Stimulated activated CD4-positive, alpha-beta T cell treated with anti-CD3 and anti-CD28 coated beads, Interleukin-1b, Interleukin-23, amount 100 ng/mL, for 1 hour (primary cell): ENCODE results near the gene TSEN54.

Experiments used
- DNase-seq, 2 donors: peaks; one replicate each; pipeline ENCODE4 v3.0.0-alpha.2; 2020; ENCODE audit warnings: low read depth in 2 of 2

The TSEN54 gene

GRCh38 chr17:75488693-75489510 is 27.4 kb upstream of the TSEN54 start:
- DNase-seq, result no peak

DNA sequence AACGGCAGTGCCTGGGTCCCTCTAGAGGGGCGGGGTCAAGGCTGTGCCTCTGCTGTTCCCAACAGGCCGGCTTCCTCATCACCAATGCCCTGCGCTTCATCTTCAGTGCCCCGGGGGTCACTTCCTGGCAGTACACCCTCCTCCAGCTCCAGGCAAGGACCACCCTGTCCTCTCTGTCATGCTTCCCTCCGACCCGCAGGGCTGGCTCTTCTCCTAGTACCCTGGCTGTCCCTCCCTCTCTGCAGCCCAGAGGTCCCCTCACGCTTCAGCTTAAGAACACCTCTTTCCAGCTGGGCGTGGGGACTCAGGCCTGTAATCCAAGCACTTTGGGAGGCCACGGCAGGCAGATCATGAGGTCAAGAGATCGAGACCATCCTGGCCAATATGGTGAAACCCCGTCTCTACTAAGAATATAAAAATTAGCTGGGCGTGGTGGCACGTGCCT is 26.8 kb upstream of the TSEN54 start:
- no peak for DNase-seq

GRCh38 chr17:75490173-75490743 is 26.1 kb upstream of the TSEN54 start:
- no peak for DNase-seq

DNA sequence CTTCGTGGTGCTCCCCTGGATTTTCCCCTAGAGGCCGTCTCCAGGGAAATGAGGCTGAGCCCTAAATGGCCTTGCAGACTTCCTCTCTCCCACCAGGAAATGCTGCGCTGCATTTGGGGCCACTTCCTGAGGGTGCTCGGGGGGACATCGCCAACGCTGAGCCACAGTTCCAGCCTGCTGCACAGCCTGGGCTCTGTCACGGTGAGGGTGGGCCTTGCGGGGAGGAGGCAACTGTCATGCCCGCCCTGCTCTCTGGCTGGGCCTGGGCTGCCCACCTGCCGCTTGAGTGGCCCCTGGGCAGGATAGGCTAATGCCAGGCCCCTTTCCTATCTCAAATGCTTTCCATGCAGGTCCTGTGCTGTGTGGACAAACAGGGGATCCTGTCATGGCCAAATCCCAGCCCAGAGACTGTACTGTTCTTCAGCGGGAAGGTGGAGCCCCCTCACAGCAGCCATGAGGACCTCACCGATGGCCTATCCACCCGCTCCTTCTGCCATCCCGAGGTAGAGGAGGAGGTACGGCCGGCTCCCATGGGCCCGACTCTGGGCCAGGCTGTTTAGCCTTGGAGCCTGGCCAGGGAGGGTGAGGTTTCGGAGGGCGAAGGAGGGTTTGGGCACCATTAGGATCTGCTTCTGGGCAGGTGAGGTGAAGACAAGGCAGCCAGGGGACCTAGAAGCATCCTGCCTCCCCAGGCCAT is 25.2 kb upstream of the TSEN54 start:
- no peak for DNase-seq

DNA sequence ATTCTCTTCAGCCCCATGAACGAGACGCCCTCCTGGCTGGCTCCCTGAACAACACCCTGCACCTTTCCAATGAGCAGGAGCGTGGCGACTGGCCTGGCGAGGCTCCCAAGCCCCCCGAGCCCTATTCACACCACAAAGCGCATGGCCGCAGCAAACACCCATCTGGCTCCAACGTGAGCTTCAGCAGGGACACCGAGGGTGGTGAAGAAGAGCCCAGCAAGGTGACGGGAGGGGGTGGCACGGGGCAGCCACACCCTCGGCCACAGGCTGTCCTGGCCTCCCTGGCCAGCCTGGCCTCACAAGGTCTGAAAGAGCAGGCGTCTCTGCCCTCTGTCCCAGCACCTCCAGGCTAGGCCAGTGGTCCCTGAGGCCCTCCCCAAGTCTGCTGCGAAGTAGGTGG is 24.6 kb upstream of the TSEN54 start:
- no peak for DNase-seq

DNA sequence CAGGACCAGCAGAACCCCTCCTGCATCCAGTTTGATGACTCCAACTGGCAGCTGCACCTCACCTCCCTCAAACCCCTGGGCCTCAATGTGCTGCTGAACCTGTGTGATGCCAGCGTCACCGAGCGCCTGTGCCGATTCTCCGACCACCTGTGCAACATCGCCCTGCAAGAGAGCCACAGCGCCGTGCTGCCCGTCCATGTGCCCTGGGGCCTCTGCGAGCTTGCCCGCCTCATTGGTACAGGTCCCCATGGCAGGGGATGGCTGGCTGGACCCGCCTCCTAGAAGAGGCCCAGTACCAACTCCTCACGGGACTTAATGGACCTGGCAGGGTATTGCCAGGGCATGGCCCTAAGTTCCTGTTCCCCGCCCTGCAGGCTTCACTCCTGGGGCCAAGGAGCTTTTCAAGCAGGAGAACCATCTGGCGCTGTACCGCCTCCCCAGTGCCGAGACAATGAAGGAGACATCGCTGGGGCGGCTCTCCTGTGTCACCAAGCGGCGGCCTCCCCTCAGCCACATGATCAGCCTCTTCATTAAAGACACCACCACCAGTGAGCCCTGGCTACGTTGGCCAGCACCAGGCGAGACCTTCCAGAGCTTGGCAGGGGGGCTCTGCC is 23.7 kb upstream of the TSEN54 start:
- no peak for DNase-seq

DNA sequence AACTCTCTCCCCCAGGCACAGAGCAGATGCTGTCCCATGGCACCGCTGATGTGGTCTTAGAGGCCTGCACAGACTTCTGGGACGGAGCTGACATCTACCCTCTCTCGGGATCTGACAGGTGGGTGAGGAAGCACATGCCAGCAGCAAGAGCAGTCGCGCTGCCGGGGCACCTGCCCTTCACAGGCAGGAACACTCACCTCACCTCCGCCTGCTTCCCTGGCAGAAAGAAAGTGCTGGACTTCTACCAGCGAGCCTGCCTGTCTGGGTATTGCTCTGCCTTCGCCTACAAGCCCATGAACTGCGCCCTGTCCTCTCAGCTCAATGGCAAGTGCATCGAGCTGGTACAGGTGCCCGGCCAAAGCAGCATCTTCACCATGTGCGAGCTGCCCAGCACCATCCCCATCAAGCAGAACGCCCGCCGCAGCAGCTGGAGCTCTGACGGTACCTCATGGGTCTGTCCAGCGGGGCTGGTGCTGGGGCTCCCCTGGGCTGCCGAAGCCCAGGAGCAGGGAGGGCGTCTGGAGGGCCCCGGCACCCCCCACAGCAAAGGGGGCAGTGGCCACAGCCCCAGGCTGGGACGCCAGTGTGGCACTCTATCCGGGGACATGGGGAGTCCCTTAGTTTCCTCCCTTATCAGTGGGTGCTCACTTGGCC is 22.7 kb upstream of the TSEN54 start:
- DNase-seq, result no peak

- no peak for DNase-seq
Observed at GRCh38 chr17:75494326-75494877, 21.9 kb upstream of the TSEN54 start.

GRCh38 chr17:75496005-75496404 is 20.3 kb upstream of the TSEN54 start:
- no peak for DNase-seq

- no peak for DNase-seq
Observed at GRCh38 chr17:75498039-75498725, 18.1 kb upstream of the TSEN54 start.

DNA sequence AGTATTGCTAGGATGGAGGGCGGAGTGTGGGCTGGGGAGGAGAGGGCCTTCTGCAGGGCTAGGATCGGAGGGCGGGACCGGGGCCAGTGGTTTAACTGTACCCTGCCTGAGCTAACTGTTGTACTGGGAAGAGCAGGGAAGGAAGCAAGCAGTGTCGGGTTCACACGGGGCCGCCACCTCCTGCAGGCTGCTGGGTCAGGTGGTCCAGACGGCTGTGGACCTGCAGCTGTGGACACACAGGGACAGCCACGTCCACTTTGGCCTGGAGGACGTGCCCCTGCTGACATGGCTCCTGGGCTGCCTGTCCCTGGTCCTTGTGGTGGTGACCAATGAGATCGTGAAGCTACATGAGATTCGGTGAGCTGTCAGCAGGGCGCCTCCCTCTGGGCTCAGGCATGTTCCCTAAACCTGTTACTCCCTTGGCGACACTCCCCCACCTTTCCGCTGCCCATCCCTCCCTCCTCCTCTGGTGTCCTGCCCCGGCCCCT is 17.6 kb upstream of the TSEN54 start:
- no peak for DNase-seq

GRCh38 chr17:75499313-75500022 is 16.9 kb upstream of the TSEN54 start:
- no peak for DNase-seq

DNA sequence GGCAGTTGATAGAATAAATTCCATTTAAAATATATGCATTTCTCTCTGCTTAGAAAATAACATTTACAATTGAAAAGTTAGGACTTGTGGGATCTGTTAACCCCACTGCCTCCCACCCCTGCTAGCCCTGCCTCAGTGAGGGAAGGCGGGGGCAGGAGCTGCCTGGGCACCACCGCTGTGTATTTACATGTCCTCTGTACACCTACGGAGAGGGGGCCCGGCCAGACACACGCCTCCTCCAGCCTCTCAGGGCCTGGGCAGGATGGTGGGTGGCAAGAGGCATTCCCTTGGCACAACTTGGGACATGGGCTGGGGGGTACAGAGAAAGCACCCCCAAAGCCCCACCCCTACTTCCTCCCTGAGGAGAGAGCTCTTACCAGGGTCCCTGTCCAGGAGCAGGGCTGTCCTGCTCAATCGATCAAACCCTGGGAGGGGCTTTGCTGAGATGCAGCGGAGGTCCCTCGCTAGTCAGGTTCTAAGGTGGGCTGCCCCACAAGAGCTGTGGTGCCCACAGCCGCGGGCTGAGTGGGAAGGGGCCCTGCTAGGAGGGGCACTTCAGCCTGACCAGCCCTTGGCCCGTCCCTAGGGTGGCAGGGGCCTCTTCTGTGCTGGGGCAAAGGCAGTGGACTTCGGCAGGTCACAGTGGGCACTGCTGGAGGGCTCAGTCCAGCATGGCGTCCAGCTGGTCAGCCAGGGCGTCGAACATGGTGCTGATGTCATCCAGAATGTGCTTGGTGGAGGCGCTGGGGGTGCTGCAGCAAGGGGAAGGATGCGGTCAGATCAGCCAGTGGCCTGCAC is 15.7 kb upstream of the TSEN54 start:
- no peak for DNase-seq

- DNase-seq, result no peak
Observed at GRCh38 chr17:75501378-75502071, 14.8 kb upstream of the TSEN54 start.

- no peak for DNase-seq
Observed at GRCh38 chr17:75502072-75502720, 14.1 kb upstream of the TSEN54 start.

- DNase-seq, result no peak
Observed at GRCh38 chr17:75502721-75503329, 13.5 kb upstream of the TSEN54 start.

GRCh38 chr17:75503337-75503950 is 12.9 kb upstream of the TSEN54 start:
- no peak for DNase-seq
